Right hindlimb (tissue), 1 donor: ENCODE measurements around the gene NXN.
"Not testable (repeated sequence)": the region's sequence is repeated elsewhere in the genome, so short reads cannot be mapped to it uniquely, and the experiment has no call there.

Source experiments
- DNase-seq: peaks from one replicate; pipeline ENCODE4 v3.0.0-alpha.2; 2018

The NXN gene

GRCh38 chr17:1005361-1005946 is 25.9 kb upstream of the NXN start:
- DNase-seq: peak; percentile 88

- no peak for DNase-seq
Measured at GRCh38 chr17:1004769-1005295, 25.3 kb upstream of the NXN start.

GRCh38 chr17:1003972-1004768 is 24.6 kb upstream of the NXN start:
- DNase-seq: no peak

- no peak for DNase-seq
Measured at GRCh38 chr17:1003633-1003971, 24.0 kb upstream of the NXN start.

GRCh38 chr17:1002771-1003555 is 23.4 kb upstream of the NXN start:
- DNase-seq: peak; percentile 56

- DNase-seq: peak; percentile 20
Measured at GRCh38 chr17:1002412-1002753, 22.8 kb upstream of the NXN start.

- DNase-seq: peak; percentile 25
Measured at GRCh38 chr17:1001640-1002411, 22.2 kb upstream of the NXN start.

- DNase-seq: peak; percentile 72
Measured at GRCh38 chr17:1000597-1001461, 21.3 kb upstream of the NXN start.

- no peak for DNase-seq
Measured at GRCh38 chr17:998111-998510, 18.5 kb upstream of the NXN start.

- peak; percentile 96 for DNase-seq
Measured at GRCh38 chr17:996554-997344, 17.2 kb upstream of the NXN start, which contains the start of gene TIMM22. Gene TIMM22, plus strand, starts transcription at chr17:997129. Its CDS starts 14 bp downstream, at chr17:997143.

- DNase-seq: not testable (repeated sequence)
Measured at GRCh38 chr17:995324-995723, 15.7 kb upstream of the NXN start.

GRCh38 chr17:992933-993332 is 13.4 kb upstream of the NXN start:
- no peak for DNase-seq

GRCh38 chr17:988561-988960 is 9.0 kb upstream of the NXN start:
- DNase-seq: no peak

GRCh38 chr17:987931-988330 is 8.4 kb upstream of the NXN start:
- DNase-seq: no peak

GRCh38 chr17:986322-986929 is 6.8 kb upstream of the NXN start:
- no peak for DNase-seq

- peak; percentile 72 for DNase-seq
Measured at GRCh38 chr17:983921-984320, 4.3 kb upstream of the NXN start.

- DNase-seq: no peak
Measured at GRCh38 chr17:981292-981658, 1.7 kb upstream of the NXN start.

GRCh38 chr17:980406-981291 is 1.1 kb upstream of the NXN start:
- DNase-seq: peak; percentile 88

- no peak for DNase-seq
Measured at GRCh38 chr17:979212-979538, 401 bp downstream of the NXN start.
